Measurements from ENCODE around the gene IGIP.

IGIP gene

DNA sequence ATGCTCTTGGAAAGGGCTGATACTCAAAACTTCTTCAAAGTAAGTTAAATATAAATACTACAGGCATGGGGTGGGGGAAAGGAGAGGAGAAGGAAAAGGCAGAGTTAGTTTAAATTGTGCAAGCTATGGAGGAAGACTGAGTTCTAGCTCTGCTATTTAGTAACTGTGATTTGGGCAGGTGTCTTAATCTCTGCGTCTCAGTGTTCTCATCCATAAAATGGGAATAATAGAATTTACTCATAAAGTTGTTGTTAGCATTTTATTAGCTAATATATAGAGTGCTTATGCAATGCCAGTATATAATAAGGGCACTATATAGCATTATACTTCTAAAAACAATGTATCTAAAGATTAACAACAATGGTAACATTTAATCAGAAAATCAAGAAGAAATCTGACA, 24.6 kb upstream of the IGIP start:
- TF ChIP-seq FOXP2 (optimal IDR thresholded peaks at IDR 0.05; ENCODE audit: borderline replicate concordance, extremely low read depth, extremely low read length, insufficient read depth) (no peak), TAF1 (IDR thresholded peaks at IDR 0.05; ENCODE audit: borderline replicate concordance, insufficient read depth, low read length) (no peak), POLR2AphosphoS5 (IDR thresholded peaks at IDR 0.05; ENCODE audit: low read depth, low read length) (no peak), SIN3A (IDR thresholded peaks at IDR 0.05; ENCODE audit: borderline replicate concordance, insufficient read depth, low read length) (no peak)
- TF ChIP-seq, protein P1, sequence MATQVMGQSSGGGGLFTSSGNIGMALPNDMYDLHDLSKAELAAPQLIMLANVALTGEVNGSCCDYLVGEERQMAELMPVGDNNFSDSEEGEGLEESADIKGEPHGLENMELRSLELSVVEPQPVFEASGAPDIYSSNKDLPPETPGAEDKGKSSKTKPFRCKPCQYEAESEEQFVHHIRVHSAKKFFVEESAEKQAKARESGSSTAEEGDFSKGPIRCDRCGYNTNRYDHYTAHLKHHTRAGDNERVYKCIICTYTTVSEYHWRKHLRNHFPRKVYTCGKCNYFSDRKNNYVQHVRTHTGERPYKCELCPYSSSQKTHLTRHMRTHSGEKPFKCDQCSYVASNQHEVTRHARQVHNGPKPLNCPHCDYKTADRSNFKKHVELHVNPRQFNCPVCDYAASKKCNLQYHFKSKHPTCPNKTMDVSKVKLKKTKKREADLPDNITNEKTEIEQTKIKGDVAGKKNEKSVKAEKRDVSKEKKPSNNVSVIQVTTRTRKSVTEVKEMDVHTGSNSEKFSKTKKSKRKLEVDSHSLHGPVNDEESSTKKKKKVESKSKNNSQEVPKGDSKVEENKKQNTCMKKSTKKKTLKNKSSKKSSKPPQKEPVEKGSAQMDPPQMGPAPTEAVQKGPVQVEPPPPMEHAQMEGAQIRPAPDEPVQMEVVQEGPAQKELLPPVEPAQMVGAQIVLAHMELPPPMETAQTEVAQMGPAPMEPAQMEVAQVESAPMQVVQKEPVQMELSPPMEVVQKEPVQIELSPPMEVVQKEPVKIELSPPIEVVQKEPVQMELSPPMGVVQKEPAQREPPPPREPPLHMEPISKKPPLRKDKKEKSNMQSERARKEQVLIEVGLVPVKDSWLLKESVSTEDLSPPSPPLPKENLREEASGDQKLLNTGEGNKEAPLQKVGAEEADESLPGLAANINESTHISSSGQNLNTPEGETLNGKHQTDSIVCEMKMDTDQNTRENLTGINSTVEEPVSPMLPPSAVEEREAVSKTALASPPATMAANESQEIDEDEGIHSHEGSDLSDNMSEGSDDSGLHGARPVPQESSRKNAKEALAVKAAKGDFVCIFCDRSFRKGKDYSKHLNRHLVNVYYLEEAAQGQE (IDR thresholded peaks at IDR 0.05; ENCODE audit: insufficient read depth in 1 of 2, low read depth in 2 of 2, low read length in 2 of 2): no peak

DNA sequence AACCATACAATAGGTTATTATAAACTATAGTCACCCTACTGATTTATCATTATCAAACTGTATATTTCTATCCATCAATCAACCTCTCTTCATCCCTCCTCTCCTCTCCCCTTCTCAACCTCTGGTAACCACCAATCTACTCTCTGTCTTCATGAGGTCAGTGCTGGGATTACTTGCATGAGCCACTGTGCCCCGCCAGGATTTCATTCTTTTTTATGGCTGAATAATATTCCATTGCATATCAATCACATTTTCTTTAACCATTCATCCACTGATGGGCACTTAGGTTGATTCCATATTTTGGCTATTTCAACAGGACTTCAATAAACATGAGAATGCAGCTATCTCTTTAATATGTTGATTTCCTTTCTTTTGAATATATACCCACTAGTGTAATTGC, 22.6 kb upstream of the IGIP start:
- no peak for TF ChIP-seq SIN3A (IDR thresholded peaks at IDR 0.05; ENCODE audit: borderline replicate concordance, insufficient read depth, low read length)
- TF ChIP-seq POLR2AphosphoS5 (IDR thresholded peaks at IDR 0.05; ENCODE audit: low read depth, low read length): no peak
- TF ChIP-seq, protein P1 (IDR thresholded peaks at IDR 0.05; ENCODE audit: insufficient read depth in 1 of 2, low read depth in 2 of 2, low read length in 2 of 2): no peak
- no peak for TF ChIP-seq FOXP2 (optimal IDR thresholded peaks at IDR 0.05; ENCODE audit: borderline replicate concordance, extremely low read depth, extremely low read length, insufficient read depth)
- TF ChIP-seq TAF1 (IDR thresholded peaks at IDR 0.05; ENCODE audit: borderline replicate concordance, insufficient read depth, low read length): no peak

GRCh38 chr5:140104100-140104499, 21.6 kb upstream of the IGIP start:
- TF ChIP-seq SIN3A (IDR thresholded peaks at IDR 0.05; ENCODE audit: borderline replicate concordance, insufficient read depth, low read length): no peak
- TF ChIP-seq TAF1 (IDR thresholded peaks at IDR 0.05; ENCODE audit: borderline replicate concordance, insufficient read depth, low read length): no peak
- TF ChIP-seq, protein P1 (IDR thresholded peaks at IDR 0.05; ENCODE audit: insufficient read depth in 1 of 2, low read depth in 2 of 2, low read length in 2 of 2): no peak
- no peak for TF ChIP-seq POLR2AphosphoS5 (IDR thresholded peaks at IDR 0.05; ENCODE audit: low read depth, low read length)
- TF ChIP-seq FOXP2 (optimal IDR thresholded peaks at IDR 0.05; ENCODE audit: borderline replicate concordance, extremely low read depth, extremely low read length, insufficient read depth): no peak

DNA sequence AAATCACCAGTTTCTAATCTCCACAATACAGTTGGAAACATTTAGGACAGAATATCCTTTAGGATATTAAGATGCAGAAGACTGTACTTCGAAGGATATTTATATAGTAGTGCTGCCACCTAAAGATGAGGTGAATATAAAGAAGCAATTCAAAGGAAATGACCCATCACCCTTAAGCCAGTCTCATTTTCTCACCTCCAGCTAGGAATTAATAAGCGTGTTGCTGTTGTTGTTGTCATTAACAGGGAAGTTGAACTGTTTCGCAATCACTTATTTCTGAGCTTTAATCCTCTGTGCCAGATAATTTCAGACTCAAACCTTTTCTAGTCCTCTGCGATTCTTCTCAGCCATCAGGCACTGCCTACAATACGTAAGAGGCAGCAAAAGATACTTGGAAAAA, 19.6 kb upstream of the IGIP start:
- TF ChIP-seq POLR2AphosphoS5 (IDR thresholded peaks at IDR 0.05; ENCODE audit: low read depth, low read length) (no peak), TAF1 (IDR thresholded peaks at IDR 0.05; ENCODE audit: borderline replicate concordance, insufficient read depth, low read length) (no peak), SIN3A (IDR thresholded peaks at IDR 0.05; ENCODE audit: borderline replicate concordance, insufficient read depth, low read length) (no peak), FOXP2 (optimal IDR thresholded peaks at IDR 0.05; ENCODE audit: borderline replicate concordance, extremely low read depth, extremely low read length, insufficient read depth) (no peak)
- TF ChIP-seq, protein P1 (IDR thresholded peaks at IDR 0.05; ENCODE audit: insufficient read depth in 1 of 2, low read depth in 2 of 2, low read length in 2 of 2): no peak

DNA sequence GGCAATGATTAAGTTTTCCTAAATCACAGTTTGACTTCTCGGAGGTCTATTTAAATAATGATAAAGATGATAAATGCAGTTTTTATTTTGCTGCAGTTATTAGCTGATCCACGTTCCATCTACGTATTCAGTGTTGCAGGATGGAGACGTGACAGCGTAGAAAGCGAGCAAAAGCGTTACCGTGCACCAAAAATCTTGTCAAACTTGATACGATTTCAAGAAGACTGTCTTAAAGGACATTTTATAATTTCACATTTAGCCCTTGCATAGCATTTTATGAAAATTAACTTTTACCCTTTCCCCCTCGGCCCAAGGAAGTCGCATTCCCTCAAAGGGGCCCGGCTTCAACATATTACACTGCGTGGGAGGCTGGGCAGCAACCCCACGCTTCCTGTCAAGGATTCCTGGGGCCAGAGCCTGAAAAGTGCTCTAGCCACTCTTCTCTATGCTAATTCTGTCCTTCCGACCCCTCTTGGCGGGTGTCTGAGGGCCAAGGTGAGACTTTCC, 18.9 kb upstream of the IGIP start:
- no peak; the same call in 1 of the 2 replicates for TF ChIP-seq POLR2AphosphoS5 (IDR thresholded peaks at IDR 0.05; ENCODE audit: low read depth, low read length)
- TF ChIP-seq, protein P1 (IDR thresholded peaks at IDR 0.05; ENCODE audit: insufficient read depth in 1 of 2, low read depth in 2 of 2, low read length in 2 of 2): no peak
- TF ChIP-seq FOXP2 (optimal IDR thresholded peaks at IDR 0.05; ENCODE audit: borderline replicate concordance, extremely low read depth, extremely low read length, insufficient read depth): no peak
- TF ChIP-seq TAF1 (IDR thresholded peaks at IDR 0.05; ENCODE audit: borderline replicate concordance, insufficient read depth, low read length): no peak
- no peak for TF ChIP-seq SIN3A (IDR thresholded peaks at IDR 0.05; ENCODE audit: borderline replicate concordance, insufficient read depth, low read length)

All from PFSK-1 (cell line).